HG02885 (cell line): Measurements from ENCODE around the gene MYBL2.
"Not testable (repeated sequence)": the region's sequence is repeated elsewhere in the genome, so short reads cannot be mapped to it uniquely, and the experiment has no call there.

Experiments
- ATAC-seq: cut with Tn5 transposase; IDR thresholded peaks from one replicate; pipeline ENCODE4 v1.9.1; 2021; ENCODE audit warnings: mild to moderate bottlenecking; ENCODE audit not compliant: unreplicated experiment, poor library complexity

MYBL2 gene

DNA sequence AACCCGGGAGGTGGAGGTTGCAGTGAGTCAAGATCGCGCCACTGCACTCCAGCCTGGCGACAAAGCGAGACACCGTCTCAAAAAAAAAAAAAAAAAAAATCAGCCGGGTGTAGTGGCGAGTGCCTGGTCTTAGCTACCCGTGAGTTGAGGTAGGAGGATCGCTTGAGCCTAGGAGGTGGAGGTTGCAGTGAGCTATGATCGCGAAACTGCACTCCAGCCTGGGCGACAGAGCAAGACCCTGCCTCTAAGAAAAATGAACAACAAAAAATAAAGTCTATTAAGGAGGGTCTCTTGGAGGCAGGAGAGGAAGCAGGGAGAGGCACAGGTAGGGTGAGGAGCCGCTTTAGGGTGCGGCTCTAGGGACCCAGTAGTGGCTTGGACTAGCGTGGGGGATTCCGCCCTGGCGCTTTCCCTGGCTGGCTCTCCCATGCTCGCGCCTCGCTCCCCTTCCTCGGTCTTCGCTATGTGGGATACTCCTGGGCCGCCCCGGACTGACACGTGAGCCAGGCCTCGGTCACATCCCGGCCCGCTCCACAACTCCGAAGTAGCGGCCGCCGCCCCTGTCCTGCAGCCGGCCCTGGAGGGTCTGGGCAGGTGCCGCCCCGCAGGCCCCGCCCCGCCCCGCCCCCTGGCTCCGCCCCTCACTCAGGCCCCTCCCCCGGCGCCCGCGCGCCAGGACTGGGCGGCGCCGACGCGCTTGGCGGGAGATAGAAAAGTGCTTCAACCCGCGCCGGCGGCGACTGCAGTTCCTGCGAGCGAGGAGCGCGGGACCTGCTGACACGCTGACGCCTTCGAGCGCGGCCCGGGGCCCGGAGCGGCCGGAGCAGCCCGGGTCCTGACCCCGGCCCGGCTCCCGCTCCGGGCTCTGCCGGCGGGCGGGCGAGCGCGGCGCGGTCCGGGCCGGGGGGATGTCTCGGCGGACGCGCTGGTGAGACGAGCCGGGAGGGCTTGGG lies at the start of gene MYBL2:
TSS of gene MYBL2 (plus strand) at position 739 of the 953 bp plus-strand sequence. CDS start at position 909, 170 bp downstream.
- peak; percentile 85 for ATAC-seq

DNA sequence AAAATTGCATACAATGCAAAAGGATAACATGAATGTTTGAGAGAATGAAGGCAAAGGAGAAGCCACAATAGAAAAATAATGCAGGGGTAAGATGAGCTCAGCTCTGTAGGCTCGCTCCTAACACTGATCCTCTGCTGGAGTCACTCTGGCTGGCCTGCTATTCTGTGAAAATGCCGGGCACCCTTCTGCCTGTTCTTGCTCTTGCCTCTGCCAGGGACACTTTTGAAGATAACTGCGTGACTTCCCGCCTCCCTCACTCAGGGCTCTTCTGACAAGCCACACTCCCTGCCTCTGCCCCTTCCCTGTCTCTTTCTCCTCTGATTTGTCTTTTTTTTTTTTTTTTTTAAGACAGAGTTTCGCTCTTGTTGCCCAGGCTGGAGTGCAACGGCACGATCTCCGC lies 35.3 kb upstream of the MYBL2 start:
- no peak for ATAC-seq

- ATAC-seq: no peak
Measured at GRCh38 chr20:43636429-43636828, 30.5 kb upstream of the MYBL2 start.

DNA sequence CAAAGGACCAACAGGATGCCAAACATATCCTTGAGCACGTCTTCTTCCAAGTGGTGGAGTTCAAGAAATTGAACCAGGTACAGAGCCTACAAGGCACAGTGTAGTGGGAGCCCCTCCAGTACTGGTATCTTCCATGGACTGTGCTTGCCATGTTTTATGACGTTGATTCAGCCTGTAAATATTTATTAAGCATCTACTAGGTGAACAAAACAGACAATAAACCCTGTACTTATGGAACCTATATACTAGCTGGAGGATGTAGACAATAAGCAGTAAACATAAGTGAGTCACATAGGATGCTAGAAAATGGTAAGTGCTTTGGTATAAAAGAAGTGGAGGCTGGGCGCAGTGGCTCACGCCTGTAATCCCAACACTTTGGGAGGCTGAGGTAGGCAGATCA lies 24.4 kb upstream of the MYBL2 start:
- no peak for ATAC-seq

DNA sequence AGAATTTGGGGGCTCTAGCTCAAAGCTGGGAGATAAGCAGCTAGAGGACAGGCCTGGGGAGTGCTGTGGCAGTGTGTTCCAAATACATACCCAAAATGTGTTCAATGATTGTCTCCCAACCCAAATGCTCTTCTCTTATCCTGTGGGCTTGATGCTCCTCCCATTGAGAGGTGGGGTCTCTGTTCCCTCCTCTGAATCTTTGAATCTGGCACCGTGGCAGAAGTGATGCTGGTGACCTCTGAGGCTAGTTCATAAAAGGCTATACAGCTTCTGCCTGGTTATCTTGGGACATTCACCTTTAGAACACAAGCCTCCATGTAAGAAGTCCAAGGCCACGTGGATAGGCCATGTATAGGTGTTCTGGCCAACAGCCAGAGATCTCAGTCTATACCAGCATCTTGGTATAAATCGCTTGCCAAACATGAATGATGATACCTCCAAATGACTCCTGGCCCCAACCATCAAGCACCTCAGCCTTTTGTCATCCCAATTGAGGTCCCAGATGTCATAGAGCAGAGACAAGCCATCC lies 15.9 kb upstream of the MYBL2 start:
- ATAC-seq: no peak

DNA sequence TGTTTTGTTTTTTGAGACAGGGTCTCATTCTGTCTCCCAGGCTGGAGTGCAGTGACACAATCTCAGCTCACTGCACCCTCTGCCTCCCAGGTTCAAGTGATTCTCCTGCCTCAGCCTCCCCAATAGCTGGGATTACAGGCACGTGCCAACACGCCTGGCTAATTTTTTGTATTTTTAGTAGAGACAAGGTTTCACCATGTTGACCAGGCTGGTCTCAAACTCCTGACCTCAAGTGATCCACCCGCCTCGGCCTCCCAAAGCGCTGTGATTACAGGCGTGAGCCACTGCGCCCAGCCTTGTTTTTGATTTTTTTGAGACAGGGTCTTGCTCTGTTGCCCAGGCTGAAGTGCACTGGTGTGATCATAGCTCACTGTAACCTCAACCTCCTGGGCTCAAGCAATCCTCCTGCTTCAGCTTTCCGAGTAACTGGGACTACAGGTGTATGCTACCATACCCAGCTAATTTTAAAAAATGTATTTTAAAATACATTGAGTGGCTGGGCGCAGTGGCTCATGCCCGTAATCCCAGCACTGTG lies 15.2 kb upstream of the MYBL2 start:
- not testable (repeated sequence) for ATAC-seq

DNA sequence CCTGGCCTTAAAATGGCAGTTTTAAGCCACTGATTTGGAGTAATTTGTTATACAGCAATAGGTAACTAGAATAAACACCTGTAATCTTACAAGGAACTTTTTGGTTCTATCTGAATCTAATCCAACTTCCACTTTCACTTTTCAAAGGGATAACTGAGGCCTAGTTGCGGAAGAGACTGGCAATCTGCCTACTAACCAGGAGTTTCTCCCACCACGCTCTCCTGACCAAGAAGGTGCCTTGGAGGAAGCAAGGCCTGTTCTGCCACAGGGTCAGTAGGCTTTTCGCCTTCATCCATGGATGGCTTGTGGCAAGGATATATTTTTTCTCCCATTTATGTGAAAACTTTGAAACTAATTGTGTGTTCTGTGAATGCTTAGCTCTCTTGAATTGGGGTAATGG lies 12.9 kb upstream of the MYBL2 start:
- no peak for ATAC-seq

- ATAC-seq: not testable (repeated sequence)
Measured at GRCh38 chr20:43655176-43655575, 11.7 kb upstream of the MYBL2 start.

DNA sequence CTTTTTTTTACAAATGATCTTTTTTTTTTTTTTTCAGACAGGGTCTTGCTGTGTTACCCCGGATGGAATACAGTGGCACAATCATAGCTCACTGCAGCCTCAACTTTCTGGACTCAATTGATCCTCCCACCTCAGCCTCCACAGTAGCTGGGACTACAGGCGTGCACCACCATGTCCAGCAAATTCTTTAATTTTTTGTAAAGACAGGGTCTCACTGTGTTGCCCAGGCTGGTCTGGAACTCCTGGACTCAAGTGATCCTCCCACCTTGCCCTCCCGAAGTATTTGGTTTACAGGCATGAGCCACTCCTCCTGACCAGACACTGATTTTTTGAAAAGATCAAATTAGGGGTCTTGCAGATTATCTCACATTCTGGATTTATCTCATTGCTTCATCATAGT lies 11.0 kb upstream of the MYBL2 start:
- ATAC-seq: no peak

DNA sequence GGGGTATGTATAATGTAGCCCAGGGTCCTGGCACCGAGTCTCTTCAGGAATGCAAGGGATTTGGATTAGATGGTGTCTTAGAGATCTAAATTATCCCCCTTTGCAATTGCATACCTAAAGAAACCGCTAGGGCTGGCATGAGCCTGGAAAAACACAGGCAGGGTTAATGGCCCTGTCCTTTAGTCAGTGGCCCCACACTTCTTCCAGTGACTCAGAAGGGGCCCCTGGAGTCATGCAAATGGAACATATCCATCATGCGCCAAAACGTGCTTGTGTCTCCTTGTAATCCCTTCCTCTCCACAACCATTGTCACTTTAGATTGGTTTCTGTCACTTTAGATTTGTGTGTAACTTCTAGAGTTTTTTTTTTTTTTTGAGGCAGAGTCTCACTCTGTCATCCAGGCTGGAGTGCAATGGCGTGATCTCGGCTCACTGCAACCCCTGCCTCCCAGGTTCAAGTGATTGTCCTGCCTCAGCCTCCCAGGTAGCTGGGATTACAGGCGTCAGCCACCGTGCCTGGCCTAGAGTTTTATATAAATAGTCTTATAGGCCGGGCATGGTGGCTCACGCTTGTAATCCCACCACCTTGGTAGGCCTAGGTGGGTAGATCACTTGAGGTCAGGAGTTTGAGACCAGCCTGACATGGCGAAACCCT lies 8.7 kb upstream of the MYBL2 start:
- ATAC-seq: no peak

GRCh38 chr20:43658723-43659419 lies 8.0 kb upstream of the MYBL2 start:
- no peak for ATAC-seq

GRCh38 chr20:43662943-43663655 lies 3.8 kb upstream of the MYBL2 start:
- no peak for ATAC-seq

DNA sequence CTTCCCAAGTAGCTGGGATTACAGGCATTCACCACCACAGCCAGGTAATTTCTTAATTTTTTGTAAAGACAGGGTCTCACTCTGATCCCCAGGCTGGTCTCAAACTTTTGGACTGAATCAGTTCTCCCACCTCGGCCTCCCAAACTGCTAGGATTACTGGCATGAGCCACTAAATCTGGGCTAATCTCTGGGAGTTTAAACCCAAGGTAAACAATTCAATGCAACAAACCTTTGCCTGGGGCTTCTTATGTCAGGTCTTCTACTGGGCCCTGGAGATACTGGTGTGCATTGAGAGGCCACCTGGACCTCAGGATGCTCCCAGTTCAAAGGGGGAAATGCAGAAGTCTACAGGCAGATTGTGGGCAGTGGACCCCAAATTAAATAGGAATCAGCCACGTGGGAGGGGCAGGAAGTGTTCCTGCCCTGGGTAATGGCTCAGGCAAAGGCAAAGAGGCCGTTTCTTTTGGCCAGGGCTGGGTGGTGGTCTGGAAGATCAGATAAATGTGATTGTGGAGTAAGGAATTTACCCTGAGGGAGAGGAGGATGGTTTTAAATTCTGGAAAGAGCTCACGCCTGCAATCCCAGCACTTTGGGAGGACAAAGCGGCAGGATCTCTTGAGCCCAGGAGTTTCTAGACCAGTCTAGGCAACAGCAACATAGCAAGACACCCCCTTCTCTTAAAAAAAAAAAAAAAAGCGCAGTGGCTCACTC lies 1.3 kb upstream of the MYBL2 start:
- ATAC-seq: no peak

DNA sequence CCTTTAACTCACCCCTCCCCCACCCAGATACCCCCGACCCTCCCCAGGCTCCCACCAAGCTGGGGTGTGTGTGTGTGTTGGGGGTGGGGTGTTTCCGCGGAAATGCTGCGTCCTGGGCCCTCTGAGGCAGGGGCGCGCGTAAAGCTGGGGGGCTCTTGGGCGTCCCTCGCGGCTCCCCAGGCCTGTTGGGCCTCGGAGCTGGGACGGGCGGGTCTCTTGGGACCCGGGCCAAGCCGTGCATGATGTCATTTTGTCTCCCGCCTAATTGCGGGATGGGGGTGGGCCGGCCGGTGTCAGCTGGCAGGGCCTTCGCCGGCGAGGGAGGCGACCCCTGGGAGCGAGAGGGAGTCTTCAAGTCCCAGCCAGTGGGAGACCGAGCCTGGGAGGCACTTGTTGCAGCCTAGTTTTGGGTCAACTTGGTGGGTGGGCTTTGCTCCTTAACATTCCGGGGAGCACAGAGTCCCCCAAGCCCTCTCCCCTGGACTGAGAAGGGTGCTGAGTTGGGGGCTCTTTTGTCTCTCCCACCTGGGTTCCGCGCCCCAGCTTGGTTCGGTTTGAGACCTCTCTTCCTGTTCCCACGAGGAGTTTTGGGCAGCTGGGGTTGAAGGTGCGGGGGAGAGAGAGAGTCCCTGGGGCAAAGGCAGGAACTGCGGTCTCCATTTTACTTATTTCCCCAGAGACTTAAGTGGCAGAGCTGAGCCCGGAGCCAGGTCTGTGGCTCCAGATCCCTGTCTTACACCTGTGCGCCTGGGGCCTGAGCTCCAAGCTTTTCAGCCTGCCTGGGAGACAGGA lies 623 bp downstream of the MYBL2 start:
- peak; percentile 18 for ATAC-seq

GRCh38 chr20:43669332-43669731 lies 2.4 kb downstream of the MYBL2 start:
- ATAC-seq: no peak

DNA sequence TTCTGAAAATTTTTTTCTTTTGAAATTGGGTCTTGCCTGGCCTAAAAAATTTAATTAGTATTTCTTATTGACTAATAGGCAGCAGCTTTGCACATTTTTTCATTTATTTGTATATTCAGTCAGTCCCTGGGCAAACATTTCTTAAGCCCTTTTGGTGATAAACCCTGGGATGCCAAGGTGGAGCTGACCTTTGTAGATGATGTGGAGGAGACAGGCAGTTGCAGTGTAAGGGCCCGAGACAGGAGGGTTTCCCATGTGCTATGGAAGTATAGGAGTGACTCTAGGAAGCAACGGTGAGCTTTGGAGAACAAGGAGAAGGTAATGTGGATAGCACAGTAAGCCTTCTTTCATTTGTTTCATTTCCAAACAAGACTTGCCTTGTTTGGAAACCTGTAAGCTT lies 3.5 kb downstream of the MYBL2 start:
- no peak for ATAC-seq

DNA sequence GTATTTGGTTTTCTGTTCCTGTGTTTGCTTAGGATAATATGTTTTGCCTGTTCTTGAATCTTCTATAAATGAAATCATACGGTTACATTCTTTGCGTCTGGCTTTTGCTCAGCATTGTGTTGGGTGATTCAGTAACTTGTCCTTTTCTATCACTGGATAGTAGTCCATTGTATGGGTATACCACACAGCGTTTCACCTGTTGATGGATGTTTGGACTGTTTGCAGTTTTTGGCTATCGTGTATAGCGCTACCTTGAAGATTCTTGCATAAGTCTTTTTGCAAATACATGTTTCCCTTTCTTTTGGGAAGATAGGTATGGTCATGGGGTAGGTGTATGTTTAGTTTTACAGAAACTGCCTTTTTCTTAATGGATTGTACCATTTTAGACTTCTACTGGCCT lies 9.5 kb downstream of the MYBL2 start:
- ATAC-seq: no peak

DNA sequence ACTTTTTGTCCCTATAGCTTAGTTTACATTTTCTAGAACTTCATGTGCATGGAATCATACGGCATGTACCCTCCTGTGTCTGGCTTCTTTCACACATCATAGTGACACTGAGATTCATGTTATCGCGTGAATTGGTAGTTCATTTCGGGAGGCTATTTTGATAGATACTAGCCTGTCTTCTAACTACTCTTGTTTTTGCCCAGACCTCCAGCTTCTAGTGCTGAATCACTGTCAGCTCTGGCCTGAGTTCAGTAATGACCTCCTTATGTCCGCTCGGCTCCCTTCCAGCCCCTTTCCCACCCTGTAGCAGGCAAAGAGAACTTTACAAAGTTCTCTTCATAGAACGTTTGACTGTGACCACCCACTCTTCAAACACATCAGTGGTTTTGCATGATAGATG lies 14.1 kb downstream of the MYBL2 start:
- no peak for ATAC-seq
